Measurements from ENCODE around the gene ALOX5. TPM values are rescaled to one million over a fixed set of nuclear protein-coding genes. Genes with fewer than 3 reads are reported as not detected.

Gene ALOX5
- total RNA-seq, 4 donors from 2014 or later, result 40.6 to 153 (median 78.0) TPM

GRCh38 chr10:45428611-45429510 is 54.8 kb downstream of the ALOX5 start:
- no peak for TF ChIP-seq CTCF (IDR thresholded peaks at IDR 0.05)
- ATAC-seq (ENCODE audit: low FRiP score) (no peak), DNase-seq (ENCODE audit: low spot score) (no peak)

DNA sequence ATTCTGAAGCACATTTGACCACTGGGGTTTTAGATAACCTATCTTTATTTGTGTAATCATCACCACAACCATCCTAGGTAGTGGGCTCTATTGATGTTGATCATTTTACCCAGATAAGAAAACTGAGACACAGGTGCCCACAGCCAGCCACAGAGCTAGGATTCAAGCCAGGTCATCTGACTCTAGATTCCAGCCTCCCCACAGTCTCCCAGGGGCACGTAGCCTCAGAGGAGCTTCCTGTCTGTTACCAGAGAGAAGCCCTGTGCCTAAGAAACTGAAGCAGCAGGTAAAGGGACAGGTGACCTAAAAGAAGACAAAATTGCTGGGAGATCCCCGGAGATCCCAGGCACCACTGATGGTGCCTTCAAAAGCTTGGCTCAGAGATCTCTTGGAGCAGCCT is 55.8 kb downstream of the ALOX5 start:
- no peak for TF ChIP-seq CTCF (IDR thresholded peaks at IDR 0.05)
- ATAC-seq (ENCODE audit: low FRiP score) (no peak), DNase-seq (ENCODE audit: low spot score) (no peak)

GRCh38 chr10:45432113-45432512 is 58.1 kb downstream of the ALOX5 start:
- ATAC-seq (ENCODE audit: low FRiP score) (no peak), DNase-seq (ENCODE audit: low spot score) (no peak)
- TF ChIP-seq CTCF (IDR thresholded peaks at IDR 0.05), result no peak

DNA sequence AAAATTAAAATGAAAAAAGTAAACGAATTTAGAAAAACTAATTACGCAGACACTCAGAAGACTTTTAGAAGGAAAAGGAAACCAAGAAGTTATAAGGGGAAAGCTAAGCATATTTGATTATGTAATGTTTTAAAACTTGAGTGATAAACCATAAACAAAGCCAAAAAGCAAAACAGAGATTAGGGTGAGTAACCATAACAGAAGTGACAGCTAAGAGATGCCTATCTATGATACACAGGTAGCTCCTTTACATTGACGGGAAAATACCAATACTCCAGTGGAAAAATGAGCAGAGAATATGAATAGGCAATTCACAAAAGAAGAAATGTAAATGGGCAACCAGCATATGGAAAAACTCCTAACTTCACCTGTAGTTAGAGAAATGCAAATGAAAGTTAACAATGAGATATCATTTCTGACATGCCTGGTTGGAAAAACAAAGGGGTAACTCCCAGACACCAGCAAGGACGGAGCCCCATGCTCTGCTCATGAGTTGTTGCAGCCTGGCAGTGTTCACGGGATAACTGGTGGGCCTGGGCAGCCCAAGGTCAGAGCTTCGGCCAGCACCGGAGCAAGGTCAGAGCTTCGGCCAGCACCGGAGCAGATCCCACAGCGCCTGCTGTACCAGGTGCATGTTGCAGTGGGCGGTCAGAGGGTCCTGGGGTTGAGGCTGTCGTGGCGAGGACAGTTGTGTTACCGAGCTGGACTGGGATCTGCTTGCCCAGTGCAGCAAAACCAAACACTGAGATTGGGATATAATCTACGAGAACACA is 58.9 kb downstream of the ALOX5 start:
- DNase-seq (ENCODE audit: low spot score), result no peak
- ATAC-seq (ENCODE audit: low FRiP score), result no peak
- no peak for TF ChIP-seq CTCF (IDR thresholded peaks at IDR 0.05)

- no peak for ATAC-seq (ENCODE audit: low FRiP score)
- TF ChIP-seq CTCF (IDR thresholded peaks at IDR 0.05), result no peak
- DNase-seq (ENCODE audit: low spot score), result no peak
These were observed 59.9 kb downstream of the ALOX5 start for GRCh38 chr10:45433716-45434469.

- no peak for TF ChIP-seq CTCF (IDR thresholded peaks at IDR 0.05)
- ATAC-seq (ENCODE audit: low FRiP score), result no peak
These were observed 63.8 kb downstream of the ALOX5 start for GRCh38 chr10:45437587-45438465.

More at GRCh38 chr10:45437587-45438465, 63.8 kb downstream of the ALOX5 start:
- DNase-seq (ENCODE audit: low spot score), result no peak
